Dermis microvascular lymphatic vessel endothelial cell (primary cell): Measurements from ENCODE around the gene CNNM3. TPM values are rescaled to one million over a fixed set of nuclear protein-coding genes. Genes with fewer than 3 reads are reported as not detected.

Experiments used
- DNase-seq, 2 donors: peaks; one replicate each; pipeline versions ENCODE4 v3.0.0 to v3.0.0-alpha.2; 2010; ENCODE audit warnings: low read depth in 2 of 2
- total RNA-seq: library from RNA; depleted of rRNA; stranded (reverse); fragments of >200 nt; gene quantifications from 2 replicates; pipeline ENCODE4 v1.2.1, GENCODE V29; 2014

Gene CNNM3
- total RNA-seq, 1 donor from 2014 or later = 6.4 TPM

DNA sequence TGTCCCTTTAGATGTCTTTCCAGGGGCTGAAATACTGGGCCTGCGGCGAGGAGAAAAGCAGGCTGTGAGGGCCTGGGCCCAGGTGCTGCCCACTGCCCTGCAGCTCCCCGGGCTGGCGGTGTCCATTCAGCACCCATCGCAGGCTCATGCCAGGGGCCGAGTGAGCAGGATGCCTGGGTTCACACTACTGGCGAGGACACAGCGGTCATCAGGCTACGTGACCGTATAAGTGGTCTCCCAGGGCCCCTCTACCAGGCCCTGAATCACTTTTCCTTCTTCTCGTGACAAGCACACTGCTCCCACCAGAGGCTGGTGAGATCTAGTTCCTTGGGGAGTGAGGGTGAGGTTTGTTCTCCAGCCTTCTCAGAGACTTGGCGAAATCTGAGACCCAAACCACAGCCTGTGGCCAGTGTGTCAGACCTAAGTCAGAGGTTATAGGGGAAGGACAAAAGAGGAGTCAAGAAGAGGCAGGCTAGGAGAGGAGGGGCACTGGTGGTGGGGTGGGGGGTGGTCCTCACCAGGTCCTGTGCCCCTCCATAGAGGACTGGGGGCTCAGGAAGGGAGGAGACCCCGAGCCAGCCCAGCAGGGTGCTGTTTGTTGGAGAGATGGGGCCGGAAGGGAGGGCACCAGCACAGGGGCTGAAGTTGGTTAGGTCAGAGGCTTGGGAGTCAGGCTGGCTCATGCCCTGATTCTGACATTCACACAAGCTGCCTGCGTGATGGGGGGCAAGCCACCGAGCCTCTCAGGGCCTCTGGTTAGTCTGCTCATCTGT is 60.4 kb downstream of the CNNM3 start:
- DNase-seq = no peak

GRCh38 chr2:96877042-96877451 is 61.0 kb downstream of the CNNM3 start:
- no peak for DNase-seq

GRCh38 chr2:96877631-96878092 is 61.6 kb downstream of the CNNM3 start:
- DNase-seq = no peak

GRCh38 chr2:96878171-96878570 is 62.1 kb downstream of the CNNM3 start:
- DNase-seq = no peak

DNA sequence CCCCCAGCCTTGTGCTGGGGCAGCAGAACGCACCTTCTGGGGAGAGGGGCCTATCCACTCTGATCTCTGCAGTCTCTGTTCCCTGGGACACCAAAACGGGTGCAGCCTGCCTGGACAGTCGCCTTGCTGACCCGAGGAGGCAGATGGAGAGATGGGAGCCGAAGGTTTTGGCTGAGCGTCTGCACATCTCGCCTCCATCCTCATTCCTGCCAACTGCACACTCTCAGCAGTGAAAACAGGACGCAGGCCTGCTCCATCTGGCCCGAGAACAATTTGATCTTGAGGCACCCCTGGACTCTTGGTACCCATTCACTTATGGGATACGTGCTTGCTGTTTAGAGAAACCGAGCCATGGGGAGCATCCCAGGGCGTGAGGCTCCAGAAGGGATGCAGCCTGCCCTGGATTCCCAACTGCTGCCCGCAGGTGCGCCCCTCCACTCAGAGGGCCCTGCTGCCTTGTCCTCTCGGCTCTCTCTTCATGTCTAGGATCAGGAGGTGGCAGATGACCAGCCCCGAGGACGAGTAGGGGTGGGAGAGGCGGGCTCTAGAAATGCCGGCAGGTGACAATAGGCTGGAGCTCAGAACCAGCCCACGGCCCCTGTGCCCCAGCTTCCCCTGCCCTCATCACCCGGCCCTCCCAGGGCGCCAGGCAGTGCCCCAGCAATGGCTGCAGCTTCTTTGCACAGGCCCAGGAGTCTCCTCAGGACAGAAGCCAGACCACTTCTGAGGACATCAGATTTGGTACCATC is 62.9 kb downstream of the CNNM3 start:
- no peak for DNase-seq

DNA sequence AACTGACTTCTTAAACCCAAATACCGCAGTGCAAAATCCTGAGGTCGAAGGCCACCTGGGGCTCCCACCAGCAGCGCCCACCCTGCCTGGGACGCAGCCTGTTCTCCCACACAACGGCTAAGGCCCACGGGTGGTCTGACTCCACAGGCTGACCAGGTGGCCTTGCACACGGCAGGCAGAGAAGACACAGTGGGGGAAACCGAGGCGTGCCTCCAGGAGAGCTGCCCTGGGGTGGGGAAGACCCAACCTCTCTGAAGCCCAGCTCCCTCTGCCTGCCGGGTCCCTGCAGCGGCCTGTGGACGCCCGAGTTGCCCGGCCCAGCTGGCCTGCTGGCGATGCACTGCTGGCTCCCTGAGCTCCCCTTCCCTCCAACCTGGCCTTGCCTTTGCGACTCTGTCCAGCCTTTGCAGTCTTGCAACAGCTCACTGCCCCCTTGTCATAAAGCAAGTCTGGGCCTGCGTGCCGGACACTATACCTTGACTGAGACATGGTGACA is 63.5 kb downstream of the CNNM3 start:
- no peak for DNase-seq

GRCh38 chr2:96880891-96881273 is 64.8 kb downstream of the CNNM3 start:
- DNase-seq = no peak

DNA sequence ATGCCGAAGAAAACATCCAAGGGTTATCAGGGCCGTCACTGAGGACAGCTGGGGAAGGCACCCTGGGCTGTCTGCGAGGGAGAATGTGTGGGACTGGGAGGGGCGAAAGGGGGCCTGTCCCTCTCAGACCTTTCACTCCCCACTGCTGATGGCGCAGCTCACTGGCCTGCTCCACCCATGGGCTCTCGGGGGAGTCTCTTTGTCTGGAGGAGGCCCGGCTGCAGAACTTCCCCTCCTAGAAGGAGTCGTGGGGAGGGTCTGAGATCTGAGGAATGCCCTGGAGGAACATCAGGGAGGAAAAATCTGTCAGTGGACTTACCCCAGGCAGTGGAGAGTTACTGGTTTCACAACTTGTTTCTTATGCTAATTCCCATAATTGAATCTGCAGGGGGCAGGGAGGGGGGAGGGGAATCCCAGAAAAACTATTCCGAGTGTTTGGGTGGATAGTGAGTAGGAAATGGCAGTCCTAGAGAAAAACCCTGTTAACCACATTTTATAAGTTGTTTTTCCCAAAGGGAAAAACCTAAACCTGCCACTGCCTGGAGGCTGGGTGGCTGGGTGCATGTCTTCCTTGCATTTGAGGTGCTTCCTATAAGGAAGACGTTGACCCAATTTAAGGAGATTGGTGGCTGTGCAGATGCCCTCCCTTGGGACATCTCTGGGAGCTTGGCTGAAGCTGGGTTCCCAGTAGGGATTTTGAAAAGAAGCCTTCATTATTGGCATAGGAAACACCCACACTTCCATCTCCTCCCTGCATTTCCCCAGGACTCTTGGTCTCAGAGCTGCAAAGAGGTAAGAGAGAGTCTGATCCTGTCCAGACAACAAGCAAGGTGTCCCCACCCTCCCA is 65.5 kb downstream of the CNNM3 start:
- DNase-seq = no peak

- no peak for DNase-seq
Measured at GRCh38 chr2:96882230-96882629, 66.2 kb downstream of the CNNM3 start.

GRCh38 chr2:96882906-96883305 is 66.8 kb downstream of the CNNM3 start:
- DNase-seq = no peak

- DNase-seq = no peak
Measured at GRCh38 chr2:96883306-96883705, 67.2 kb downstream of the CNNM3 start.

Other genes with a start within 250 kb of the CNNM3 start
- 18.5 and 26.3 TPM in 2 replicates for gene KANSL3, start 178.0 kb upstream of the CNNM3 start, total RNA-seq
- gene FER1L5, start 173.5 kb upstream of the CNNM3 start, total RNA-seq = not detected in 2 replicates
- gene LMAN2L, start 76.2 kb upstream of the CNNM3 start, total RNA-seq = 14.8 and 20.6 TPM in 2 replicates
- gene CNNM4, start 55.4 kb upstream of the CNNM3 start, total RNA-seq = 1.3 and 2.3 TPM in 2 replicates
- 0.51 and 1.1 TPM in 2 replicates for gene ANKRD23, start 27.8 kb downstream of the CNNM3 start, total RNA-seq
- gene ANKRD39, start 41.7 kb downstream of the CNNM3 start, total RNA-seq = 5.6 and 6.8 TPM in 2 replicates
- gene SEMA4C, start 53.8 kb downstream of the CNNM3 start, total RNA-seq = 17.3 and 35.4 TPM in 2 replicates
- under 0.01 TPM in 1 of 2 replicates, not detected in the other for gene FAM178B, start 170.3 kb downstream of the CNNM3 start, total RNA-seq